Loucy (cell line): ENCODE data around the gene ACSS3.

Experiments
- EZH2phosphoT487 ChIP-seq: fragments of 200-600 bp; IDR thresholded peaks from 2 replicates; pipeline ENCODE4 v1.6.1; 2018; ENCODE audit warnings: antibody characterized with exemption, mild to moderate bottlenecking, moderate library complexity, borderline replicate concordance
- TF ChIP-seq, protein P1 (sequence below): fragments of 200-600 bp; sonication (generic); conservative IDR thresholded peaks from 2 replicates; pipeline ENCODE4 v1.5.1; 2014; ENCODE audit warnings: mild to moderate bottlenecking, antibody characterized with exemption, low read length

DNA sequence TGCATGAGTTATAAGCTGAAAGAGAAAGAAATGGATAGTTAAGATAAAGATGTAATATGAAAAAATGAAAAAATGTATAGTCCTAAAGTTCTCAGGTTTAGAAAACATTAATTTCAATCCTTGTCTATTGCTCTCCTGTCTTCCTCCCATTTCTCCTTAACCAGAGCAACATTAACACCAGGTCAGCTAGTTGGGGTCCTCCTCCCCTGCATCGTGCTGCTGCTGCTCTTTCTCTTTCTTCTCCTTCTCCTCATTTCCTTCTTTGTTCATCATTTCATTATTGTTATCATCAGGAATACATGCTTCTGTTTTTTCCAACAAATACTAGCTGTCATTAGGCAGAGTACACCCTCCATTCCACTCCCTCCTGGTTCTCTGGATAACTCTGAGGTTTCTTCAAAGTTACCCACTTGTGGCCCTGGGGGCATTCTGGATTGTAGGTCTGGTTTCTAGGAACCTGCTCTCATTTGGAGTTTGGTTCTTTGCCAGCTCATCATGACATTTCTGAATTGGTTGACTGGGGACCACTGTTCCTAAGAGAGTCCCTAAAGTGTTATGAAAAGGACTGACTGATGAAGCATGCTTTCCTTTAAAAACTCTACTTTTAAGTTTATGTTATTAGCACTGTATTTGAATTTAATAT lies 17.0 kb downstream of the ACSS3 start:
- TF ChIP-seq, protein P1, sequence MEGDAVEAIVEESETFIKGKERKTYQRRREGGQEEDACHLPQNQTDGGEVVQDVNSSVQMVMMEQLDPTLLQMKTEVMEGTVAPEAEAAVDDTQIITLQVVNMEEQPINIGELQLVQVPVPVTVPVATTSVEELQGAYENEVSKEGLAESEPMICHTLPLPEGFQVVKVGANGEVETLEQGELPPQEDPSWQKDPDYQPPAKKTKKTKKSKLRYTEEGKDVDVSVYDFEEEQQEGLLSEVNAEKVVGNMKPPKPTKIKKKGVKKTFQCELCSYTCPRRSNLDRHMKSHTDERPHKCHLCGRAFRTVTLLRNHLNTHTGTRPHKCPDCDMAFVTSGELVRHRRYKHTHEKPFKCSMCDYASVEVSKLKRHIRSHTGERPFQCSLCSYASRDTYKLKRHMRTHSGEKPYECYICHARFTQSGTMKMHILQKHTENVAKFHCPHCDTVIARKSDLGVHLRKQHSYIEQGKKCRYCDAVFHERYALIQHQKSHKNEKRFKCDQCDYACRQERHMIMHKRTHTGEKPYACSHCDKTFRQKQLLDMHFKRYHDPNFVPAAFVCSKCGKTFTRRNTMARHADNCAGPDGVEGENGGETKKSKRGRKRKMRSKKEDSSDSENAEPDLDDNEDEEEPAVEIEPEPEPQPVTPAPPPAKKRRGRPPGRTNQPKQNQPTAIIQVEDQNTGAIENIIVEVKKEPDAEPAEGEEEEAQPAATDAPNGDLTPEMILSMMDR: no peak
- TF ChIP-seq EZH2phosphoT487: no peak
